HG03103 (cell line): Measurements from ENCODE around the gene OCEL1.

Source experiments
- ATAC-seq: cut with Tn5 transposase; IDR thresholded peaks from one replicate; pipeline ENCODE4 v1.9.1; 2021; ENCODE audit warnings: low read depth; ENCODE audit not compliant: unreplicated experiment

Gene OCEL1

DNA sequence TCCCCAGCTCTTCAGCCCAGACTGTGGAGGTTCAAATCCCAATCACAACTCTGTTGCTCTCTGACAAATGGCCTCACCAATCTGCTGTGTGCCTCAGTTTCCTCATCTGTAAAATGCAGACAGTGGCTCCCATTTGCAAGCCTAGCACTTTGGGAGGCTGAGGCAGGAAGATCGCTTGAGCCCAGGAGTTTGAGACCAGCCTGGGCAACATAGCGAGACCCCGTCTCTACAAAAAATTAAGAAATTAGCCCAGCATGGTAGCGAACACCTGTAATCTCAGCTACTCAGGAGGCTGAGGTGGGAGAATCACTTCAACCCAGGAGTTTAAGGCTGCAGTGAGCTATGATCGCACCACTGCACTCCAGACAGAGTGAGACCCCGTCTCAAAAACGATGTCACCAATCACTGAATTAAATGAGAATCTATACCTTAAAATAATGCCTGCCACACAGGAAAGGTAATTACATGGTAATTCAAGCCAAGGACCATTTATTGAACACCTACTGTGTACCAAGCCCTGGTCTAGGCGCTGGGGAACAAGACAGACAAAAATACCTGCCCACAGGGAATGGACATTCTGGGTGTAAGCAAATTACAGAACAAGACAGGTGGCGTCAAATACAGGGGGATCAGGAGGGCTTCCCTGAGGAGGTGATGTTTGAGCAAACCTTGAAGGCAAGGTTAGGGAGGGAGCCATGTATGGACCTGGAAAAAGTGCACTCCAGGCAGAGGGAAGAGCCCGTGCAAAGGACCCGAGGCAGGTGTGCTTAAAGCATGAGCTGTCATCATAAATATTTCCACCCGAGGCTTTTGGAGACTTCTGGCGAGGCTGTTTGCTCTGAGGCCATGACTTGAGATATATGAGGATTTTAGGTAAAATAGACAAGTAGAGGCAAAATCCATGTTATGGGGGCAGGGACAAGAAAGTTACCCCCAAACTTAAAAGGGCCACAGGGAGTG, 12.0 kb downstream of the OCEL1 start:
- ATAC-seq = no peak

DNA sequence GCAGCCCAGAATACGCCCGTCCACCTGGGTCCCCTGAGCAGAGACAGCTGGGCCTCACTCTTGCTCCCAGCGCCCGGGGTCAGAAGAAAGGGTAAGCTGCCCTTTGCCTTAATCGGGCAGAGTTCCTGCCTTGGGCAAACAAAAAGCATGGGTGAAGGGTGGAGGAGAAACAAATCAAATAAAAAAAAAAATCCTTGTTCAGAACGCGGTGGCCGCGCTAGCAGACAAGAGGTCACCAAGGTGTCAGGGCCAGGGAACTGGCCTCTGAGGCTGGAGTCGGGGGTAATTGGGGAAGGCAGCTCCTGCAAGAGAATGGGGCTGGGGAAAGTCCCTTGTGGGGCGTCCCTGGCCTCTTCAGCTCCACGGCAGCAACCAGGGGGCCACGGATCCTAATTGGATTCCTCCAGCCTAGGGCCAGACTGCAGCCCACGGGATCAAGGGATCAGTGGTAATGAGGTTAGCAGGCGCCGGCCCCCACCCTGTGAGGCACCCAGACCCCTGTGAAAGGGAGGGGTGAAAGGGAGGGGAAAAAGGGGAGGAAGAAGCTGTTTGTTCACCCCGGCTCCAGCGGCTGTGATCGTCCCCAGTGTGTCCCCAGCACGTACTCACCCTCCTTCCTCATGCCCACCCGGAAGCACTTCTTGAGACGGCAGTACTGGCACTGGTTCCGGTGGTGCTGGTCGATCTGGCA, 14.2 kb downstream of the OCEL1 start:
- ATAC-seq = no peak

- no peak for ATAC-seq
Observed at GRCh38 chr19:17240826-17241399, 14.9 kb downstream of the OCEL1 start.

DNA sequence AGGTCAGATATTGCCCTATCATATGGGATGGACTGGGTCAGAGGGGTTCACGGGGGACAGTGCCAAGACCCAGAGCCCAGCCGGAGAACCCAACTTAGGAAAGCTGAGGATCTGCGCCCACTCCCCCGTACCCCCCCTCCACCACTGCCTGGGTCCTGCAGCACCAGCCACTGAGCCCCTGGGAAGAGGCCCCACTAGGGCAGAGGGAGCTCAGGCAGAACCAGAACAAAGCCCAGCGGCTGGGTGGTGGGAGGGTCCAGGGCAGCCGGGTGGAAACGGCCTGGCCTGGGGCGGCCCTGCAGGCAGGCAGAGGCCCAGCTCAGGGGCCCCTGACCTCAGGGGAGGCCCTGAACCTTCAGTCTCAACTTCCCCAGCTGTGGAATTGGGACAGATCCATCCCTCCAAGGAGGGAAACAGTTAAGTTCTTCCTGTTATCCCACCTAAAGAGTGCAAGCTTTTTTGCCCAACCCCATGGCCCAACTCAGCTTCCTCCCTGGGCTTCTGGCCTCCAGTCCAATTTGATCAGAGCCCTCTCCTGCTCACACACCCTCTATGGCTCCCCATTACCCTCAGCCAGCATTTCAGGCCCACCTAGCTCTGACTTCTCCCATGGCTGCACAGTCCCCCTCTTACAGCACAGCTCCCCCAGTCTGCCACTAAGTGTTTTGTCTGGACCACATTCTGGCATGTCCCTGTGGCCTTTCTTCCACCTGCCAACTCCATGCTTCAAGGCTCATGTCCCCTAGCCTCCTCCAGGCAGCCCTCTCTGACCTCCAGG, 16.6 kb downstream of the OCEL1 start:
- ATAC-seq = no peak

- no peak for ATAC-seq
Observed at GRCh38 chr19:17243211-17243829, 17.3 kb downstream of the OCEL1 start.

- ATAC-seq = no peak
Observed at GRCh38 chr19:17243830-17244617, 18.0 kb downstream of the OCEL1 start.

DNA sequence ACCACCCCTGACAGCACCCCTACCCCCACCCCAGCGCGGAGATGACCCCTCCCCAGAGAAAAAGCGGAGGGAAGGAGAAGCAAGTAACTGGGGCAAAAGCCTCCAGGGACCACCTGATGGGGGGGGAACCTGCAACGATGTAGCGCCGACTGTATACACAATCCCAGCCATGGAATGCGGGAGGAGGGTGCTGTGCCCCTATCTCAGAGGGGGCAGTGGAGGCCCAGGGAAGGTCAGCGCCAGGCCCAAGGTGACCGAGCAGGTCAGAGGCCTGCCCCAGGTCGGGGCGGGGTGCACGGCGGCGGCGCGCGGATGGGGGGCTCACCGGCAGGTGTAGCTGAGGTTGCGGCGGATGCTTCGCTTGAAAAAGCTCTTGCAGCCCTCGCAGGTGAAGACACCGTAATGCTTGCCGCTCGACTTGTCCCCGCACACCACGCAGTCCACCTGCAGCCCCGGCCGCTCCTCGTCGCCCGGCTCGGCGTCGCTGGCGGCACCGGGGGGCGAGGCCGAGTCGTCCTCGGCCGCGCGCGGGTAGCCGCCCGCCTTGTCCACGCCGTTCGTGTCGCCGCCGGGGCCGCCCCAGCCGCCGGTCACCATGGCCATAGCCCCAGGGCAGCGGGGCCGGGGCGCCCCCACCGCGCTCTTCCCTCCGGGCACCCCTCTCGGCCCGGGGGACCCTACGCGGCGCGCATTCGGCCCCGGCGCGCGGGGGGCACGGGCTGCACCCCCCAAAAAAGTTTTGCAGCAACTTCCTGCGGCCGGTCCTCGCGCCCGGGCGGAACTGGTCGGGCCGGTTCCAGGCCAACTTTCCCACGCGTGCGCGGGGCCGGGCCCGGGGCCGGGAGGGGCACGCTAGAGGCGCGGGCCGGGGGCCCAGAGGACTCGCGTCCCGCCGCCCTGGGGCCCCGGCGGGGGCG, 18.9 kb downstream of the OCEL1 start:
- no peak for ATAC-seq

GRCh38 chr19:17245535-17245984, 19.5 kb downstream of the OCEL1 start, which contains the start of gene NR2F6:
Gene NR2F6, minus strand, starts transcription at chr19:17245919. Its CDS starts 699 bp downstream, at chr19:17245220.
- no peak for ATAC-seq

DNA sequence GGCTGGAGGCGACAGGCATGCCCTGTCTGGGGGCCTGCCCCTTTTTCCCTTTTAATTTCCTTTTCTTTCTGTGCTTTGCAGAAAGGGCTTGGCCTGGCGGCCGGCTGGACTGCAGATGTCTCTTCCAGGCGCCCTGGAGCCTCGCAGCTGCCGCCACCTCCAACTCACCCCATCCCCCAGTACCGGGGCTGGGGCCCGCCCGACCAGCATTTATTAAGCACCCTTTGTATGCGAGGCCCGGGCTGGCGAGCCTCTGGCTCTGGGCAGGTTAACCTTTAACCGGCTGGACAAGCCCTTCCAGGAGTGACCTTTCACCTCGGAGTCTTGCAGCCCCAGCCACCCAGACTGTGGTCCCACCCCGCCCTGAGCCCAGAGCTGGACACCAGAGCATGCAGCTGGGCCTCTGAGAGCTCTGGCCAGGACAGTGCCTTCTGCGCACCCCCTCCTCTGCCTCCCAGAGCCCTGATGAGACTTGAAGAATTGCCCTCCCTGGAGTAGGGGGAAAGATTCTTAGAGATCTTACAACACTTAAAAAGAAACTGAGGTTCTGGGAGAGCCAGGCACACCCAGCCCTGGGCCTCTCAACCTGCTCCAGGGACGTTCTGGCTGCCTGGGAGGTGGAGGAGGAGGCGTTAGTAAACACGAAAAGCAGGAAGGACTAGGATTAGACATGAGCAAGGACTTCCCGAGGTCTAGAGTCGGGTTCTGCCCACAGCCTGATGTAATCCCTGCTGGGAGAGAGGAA, 20.8 kb downstream of the OCEL1 start:
- no peak for ATAC-seq

- no peak for ATAC-seq
Observed at GRCh38 chr19:17248011-17248776, 22.2 kb downstream of the OCEL1 start.

DNA sequence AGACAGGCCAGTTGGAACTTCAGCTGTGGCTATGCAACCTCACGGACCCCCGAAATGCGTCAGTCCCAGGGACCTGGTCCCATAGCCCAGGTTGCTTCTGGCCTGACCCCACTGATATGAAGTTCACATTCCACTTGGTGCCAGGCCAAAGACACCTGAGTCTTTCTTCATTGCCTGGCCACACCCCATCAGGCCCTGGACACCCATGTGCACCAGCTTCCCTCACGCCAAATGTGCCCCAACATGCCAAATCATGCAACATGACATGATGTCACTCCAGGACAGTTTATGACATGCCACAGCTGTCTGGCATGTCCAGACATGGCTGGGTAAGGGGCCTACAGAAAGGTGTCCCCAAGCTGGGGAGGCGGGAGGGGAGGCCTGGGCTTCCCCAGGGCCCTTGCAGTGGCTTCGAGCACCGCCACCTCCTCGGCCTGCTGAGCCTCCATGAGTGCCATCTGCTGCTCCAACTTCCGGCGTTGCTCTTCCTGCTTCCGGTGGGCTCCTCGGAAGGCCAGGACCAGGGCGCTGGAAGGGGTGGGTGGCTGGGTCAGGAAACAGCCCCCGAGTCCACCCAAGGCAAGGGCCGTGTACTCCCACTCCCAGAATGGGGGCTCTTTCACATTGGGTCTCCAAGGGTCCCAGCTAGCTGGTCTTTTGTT, 24.0 kb downstream of the OCEL1 start:
- ATAC-seq = no peak

DNA sequence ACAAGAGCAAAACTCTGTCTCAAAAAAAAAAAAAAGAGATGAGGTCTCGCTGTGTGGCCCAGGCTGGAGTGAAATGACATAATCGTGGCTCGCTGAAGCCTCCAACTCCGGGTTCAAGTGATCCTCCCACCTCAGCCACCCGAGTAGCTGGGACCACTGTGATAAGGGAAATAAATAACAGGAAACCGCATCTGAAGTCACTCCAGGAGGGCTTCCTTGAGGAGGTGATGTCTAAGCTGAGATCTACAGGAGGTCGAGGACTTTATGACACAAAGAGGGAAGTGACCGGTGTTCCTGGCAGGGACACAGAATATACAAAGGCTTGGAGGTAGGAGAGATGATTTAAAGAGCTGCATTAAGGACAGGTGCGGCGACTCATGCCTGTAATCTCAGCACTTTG, 28.6 kb downstream of the OCEL1 start:
- ATAC-seq = no peak

DNA sequence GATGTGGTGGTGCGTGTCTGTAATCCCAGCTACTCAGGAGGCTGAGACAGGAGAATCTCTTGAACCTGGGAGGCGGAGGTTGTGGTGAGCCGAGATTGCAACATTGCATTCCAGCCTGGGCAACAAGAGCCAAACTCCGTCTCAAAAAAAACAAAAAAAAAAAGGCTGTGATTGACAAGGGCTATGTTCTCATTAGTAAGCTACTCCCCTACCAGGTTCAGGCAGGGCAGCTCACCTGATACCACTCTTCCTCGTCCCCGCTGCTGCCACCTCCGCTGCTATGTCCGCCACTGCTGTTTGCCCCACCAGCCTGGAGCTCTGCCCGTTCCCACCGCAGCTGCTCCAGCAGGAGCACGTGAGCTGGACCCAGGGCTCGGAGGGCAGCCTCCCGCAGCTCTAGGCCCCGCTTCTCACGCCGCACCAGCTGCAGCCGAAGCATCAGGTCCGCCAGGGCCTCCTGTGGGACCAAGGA, 29.2 kb downstream of the OCEL1 start:
- no peak for ATAC-seq

GRCh38 chr19:17256130-17256529, 30.1 kb downstream of the OCEL1 start:
- no peak for ATAC-seq

DNA sequence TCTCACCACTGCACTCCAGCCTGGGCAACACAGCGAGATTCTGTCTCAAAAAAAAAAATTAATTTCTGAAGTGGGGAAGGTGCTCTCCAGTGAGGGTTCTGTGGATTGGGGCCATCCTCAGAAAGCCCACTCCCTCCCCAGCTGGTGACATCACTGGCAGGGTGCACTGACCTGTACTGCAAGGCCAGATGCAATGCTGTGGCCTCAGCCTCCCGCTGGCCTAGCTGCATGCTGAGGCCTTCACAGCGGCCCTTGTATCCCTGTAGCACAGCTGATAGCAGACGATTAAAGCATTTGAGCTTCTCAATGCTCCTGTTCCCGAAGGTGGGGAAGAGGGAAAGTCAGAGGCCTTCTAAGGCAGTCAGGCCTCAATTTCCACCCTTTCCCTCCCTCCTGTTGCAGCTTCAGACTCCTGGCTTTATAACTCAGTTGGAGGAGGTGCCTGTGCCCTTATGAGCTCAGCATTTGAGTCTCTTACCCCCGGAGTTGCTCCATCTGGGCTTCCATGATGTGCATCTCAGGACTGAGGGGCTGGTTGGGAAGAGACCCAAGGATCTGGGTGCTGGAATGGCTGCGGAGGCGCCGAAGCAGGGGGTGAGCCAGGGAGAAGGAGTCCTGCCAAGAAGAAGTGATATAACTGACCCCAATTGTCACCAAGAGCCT, 33.2 kb downstream of the OCEL1 start:
- no peak for ATAC-seq

GRCh38 chr19:17259934-17260333, 33.9 kb downstream of the OCEL1 start:
- no peak for ATAC-seq
